Stimulated activated CD8-positive, alpha-beta memory T cell treated with anti-CD3 and anti-CD28 coated beads, Interleukin-15, amount 100 ng/mL, for 24 hours (primary cell): ENCODE data around the gene DPM3.
"Not testable (repeated sequence)": the region's sequence is repeated elsewhere in the genome, so short reads cannot be mapped to it uniquely, and the experiment has no call there.

Experiments
- DNase-seq: peaks from one replicate; pipeline ENCODE4 v3.0.0-alpha.2; 2020; ENCODE audit warnings: low read depth

Gene DPM3

DNA sequence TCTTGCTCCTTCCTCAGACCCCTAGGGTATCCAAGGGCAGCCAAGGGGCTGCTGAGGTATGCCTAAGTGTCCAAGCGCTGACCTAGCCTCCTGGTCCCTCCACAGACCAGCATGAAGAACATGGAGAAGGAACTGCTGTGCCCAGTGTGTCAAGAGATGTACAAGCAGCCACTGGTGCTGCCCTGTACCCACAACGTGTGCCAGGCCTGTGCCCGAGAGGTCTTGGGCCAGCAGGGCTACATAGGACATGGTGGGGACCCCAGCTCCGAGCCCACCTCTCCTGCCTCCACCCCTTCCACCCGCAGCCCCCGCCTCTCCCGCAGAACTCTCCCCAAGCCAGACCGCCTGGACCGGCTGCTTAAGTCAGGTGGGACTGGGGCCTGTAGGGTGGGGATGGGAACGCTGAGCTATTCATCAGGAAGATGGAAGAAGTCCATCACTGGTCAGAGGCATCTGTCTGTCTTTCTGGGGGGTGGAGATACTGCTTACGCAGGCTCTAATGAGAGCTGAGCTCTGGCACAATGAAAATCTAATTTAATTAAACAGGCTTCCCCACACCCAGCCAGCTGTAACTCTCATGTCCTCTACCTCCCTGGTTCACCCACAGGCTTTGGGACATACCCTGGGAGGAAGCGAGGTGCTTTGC, 35.1 kb upstream of the DPM3 start:
- no peak for DNase-seq

DNA sequence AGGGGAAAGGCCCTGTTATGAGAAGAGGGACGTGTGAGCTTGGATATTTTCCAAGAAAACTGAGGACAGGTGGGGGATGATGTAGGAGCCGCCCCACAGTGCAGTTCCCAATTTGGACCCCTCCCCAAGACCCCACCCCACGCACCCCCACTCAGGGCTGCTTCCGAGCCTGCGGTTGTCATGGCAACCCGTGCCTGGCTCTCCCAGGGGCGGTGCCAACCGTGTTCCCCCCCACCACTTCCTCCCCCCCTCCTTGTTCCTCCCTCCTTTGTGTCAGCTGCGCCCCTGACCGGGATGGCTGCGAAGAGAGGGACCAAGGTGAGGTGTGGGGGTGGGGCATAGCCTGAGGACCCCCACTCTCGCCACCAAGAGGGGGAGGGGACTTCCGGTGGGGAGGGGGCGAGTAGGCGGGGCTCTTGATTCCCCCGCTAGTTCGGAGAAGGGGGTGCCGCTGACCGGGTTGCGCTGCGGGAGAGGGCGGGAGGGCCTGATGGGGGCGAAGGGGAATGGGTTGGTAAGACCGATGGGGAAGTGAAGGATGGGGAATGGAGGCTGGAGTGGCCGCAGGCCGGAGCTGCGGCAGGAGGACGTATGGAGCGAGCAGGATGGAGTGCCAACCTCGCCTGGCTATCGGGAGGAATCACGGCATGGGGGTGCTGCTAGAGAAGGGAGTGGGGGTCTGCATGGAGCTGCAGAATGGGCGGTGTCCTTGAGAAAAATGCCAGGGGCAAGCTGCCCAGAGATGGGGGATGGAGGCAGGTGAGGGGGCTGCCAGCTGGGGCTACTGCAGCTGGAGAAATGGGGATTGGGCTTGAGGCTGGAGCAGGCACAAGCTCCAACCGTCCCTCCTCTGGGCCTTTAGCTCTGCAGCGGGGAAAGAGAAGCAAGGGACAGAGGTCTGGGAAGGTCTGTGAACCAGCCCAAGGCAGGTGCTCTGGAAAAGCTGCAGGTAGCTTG, 34.3 kb upstream of the DPM3 start:
- no peak for DNase-seq

DNA sequence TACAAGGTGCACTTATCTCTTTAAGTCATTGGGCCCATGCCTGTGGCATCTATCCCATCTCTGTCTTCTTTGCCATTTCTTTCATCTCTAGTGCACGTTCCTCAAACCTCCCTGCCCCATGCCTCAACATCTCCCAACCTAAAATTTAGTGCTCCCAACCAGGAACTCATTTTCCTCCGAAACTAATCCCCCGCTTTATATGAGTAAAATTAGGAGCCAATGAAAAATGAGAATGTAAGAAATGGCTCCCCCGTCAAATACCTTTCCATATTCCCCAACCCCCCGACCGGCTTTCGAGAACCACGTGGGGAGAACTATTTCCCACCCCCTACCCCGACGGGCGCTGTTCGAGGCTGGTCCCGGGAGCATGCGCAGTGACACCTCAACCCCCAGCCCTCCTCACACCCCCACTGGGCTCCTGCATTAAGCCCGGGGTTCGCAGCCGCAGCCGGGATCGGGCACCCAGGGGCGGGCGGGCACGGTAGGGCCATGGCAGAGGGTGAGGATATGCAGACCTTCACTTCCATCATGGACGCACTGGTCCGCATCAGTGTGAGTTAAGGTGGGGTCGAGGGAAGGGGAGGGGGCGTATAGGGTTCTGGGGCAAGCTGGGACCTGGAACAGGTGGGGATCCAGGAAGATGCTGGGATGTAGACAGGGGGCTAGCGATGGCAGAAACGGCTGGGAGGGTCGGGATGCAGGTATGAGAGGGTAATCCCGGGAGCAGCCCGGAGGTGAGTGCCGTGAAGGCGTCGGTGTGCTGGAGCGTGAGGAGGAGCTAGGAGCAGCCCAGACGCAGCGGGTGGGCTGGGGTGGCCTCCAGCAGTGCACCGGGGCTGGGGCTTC, 33.4 kb upstream of the DPM3 start, which contains the start of gene TRIM46:
TRIM46 (plus strand) TSS at position 372 of the 846 bp plus-strand sequence; CDS start at position 490, 118 bp downstream.
- no peak for DNase-seq

GRCh38 chr1:155172732-155173477, 32.6 kb upstream of the DPM3 start, which contains the start of gene KRTCAP2:
Gene KRTCAP2 (minus strand): TSS chr1:155173304. CDS start chr1:155173224, 80 bp downstream.
- DNase-seq, result peak; percentile 91

- DNase-seq, result no peak
Measured at GRCh38 chr1:155171836-155172731, 31.8 kb upstream of the DPM3 start.

GRCh38 chr1:155170806-155171205, 30.5 kb upstream of the DPM3 start:
- DNase-seq, result no peak

DNA sequence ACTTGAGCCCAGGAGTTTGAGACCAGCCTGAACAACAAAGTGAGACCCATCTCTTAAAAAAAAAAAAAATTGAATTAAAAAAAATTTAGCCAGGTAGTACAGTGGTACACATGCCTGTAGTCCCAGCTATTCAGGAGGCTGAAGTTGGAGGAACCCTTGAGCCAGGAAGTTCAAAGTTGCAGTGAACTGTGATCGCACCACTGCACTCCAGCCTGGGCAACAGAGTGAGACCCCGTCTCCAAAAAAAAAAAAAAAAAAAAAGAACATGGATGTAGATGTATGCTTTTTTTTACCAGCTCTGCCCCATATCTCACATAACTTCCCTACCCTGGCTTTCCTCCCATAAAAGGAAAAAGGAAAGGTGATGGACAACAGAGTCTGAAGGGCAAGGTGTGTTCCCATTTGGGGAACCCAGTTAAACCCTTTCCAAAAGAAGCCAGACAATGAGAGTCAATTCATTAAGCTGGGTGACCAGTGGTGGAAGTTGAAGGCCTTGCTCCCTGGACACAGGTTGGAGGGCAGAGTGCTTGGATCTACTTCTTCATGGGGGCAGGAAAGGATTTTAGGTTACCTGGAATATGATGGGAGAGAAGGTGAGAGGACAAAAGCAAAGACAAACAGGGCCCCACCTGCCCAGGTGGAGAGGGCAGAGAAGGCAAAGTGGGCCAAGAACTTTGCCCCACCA, 29.9 kb upstream of the DPM3 start:
- no peak for DNase-seq

DNA sequence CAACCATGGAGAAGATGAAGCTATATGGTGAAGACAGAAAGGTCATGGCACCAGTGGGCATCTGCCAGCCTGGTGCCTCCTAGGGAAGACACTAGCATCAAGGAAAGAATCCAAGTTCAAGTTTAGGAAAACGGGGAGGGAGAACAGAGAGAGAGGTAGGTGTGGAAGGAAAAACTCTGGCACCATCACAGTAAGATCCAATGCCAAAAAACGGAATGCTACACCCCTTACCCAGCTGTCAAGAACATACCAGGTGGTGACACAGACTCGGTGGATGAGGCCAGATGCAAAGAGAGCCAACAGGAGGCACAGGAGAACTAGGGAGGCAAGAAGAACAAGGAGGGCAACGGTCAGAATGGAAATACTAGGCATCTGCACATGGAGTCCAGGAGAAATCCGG, 29.2 kb upstream of the DPM3 start:
- no peak for DNase-seq

- DNase-seq, result no peak
Measured at GRCh38 chr1:155168456-155169210, 28.3 kb upstream of the DPM3 start.

GRCh38 chr1:155168105-155168445, 27.7 kb upstream of the DPM3 start:
- not testable (repeated sequence) for DNase-seq

- DNase-seq, result peak; percentile 86
Measured at GRCh38 chr1:155167166-155168104, 27.1 kb upstream of the DPM3 start.

GRCh38 chr1:155166471-155167165, 26.3 kb upstream of the DPM3 start:
- DNase-seq, result no peak

- DNase-seq, result no peak
Measured at GRCh38 chr1:155166051-155166470, 25.7 kb upstream of the DPM3 start.

GRCh38 chr1:155164625-155165024, 24.3 kb upstream of the DPM3 start:
- DNase-seq, result not testable (repeated sequence)

GRCh38 chr1:155163785-155164184, 23.5 kb upstream of the DPM3 start:
- DNase-seq, result not testable (repeated sequence)

GRCh38 chr1:155162631-155163030, 22.3 kb upstream of the DPM3 start:
- DNase-seq, result not testable (repeated sequence)

DNA sequence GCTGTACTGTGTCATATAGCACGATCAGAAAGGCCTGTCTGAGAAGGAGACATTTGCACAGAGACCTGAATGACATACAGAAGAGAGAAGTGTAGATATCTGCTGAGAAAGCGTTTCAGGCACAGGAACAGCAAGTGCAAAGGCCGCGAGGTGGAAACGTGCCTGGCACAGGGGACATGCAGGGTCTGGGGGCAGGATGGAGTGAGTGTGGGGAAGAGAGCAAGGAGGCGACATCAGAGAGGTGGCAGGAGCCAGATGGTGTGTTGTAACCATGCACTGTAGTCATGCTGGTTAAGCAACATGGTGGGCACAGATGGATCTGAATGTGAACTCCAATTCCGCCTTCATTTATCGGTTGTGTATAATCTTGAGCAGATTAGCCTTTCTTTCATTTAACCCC, 19.8 kb upstream of the DPM3 start:
- DNase-seq, result no peak
